Parathyroid adenoma (tissue), 2 donors: ENCODE data around the gene UGT1A3.

Experiments
- H2AFZ ChIP-seq: fragments of 300-600 bp; sonication (generic); one replicate; pipeline ENCODE4 v1.7.0; 2017; ENCODE audit warnings: antibody characterized with exemption, mild to moderate bottlenecking
- H3K27ac ChIP-seq: fragments of 300-600 bp; sonication (generic); one replicate; pipeline ENCODE4 v1.7.0; 2017
- H3K27me3 ChIP-seq: fragments of 300-600 bp; sonication (generic); one replicate; pipeline ENCODE4 v1.7.0; 2017; ENCODE audit warnings: low read length; ENCODE audit not compliant: control insufficient read depth, insufficient read depth
- H3K36me3 ChIP-seq: fragments of 300-600 bp; sonication (generic); one replicate; pipeline ENCODE4 v1.7.0; 2017; ENCODE audit warnings: low read length; ENCODE audit not compliant: control insufficient read depth, insufficient read depth
- H3K4me1 ChIP-seq: fragments of 300-600 bp; sonication (generic); one replicate; pipeline ENCODE4 v1.7.0; 2017; ENCODE audit warnings: control low read depth
- H3K4me2 ChIP-seq: fragments of 300-600 bp; sonication (generic); one replicate; pipeline ENCODE4 v1.7.0; 2017; ENCODE audit warnings: low read length
- H3K4me3 ChIP-seq: fragments of 300-600 bp; sonication (generic); one replicate; pipeline ENCODE4 v1.7.0; 2017; ENCODE audit warnings: low read depth, low read length
- H3K79me2 ChIP-seq: fragments of 300-600 bp; sonication (generic); one replicate; pipeline ENCODE4 v1.7.0; 2017; ENCODE audit warnings: control low read depth
- H3K9ac ChIP-seq: fragments of 300-600 bp; sonication (generic); one replicate; pipeline ENCODE4 v1.7.0; 2017; ENCODE audit warnings: mild to moderate bottlenecking
- H3K9me3 ChIP-seq: fragments of 300-600 bp; sonication (generic); one replicate; pipeline ENCODE4 v1.7.0; 2017; ENCODE audit warnings: low read length; ENCODE audit not compliant: control insufficient read depth
- TF ChIP-seq, protein P1 (sequence below): fragments of 300-600 bp; sonication (generic); IDR thresholded peaks from one replicate; pipeline ENCODE4 v1.7.0; 2017; ENCODE audit warnings: antibody characterized with exemption, mild to moderate bottlenecking
- donor health status: primary hyperparathyroidism.

UGT1A3 gene

DNA sequence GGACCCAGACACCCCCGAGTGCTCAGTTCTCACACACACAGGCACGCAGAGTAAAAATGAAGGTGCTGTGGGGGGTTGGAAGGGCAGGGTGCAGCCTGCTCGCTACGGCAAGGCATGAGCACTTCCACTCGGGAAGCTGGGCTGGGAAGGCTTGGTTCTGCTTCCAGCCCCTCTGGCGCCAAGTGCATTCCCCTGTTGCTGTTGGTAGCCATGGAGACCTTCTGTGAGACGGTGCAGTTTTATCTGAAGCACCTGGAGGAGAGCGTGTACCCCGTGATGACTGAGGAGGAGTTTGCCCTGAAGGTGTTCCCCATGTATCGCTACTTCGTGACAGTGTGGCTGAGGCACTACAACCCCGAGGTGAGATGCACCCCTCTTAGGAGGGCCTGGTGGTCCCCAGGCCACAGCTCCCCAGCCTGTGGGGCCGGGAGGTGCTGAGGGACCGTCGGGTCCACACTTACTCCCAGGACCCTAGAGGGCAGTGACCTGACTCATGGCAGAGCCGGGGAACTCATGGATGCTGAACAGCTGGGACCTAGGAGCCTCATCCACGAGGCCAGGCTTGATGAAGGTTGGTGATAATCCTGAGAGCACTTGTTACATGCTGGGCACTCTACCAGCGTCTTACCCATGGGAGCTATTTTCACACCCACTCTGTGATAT lies 64.8 kb downstream of the UGT1A3 start:
- H3K4me2 ChIP-seq: no peak overlapping the region
- H2AFZ ChIP-seq: no peak overlapping the region
- TF ChIP-seq, protein P1, sequence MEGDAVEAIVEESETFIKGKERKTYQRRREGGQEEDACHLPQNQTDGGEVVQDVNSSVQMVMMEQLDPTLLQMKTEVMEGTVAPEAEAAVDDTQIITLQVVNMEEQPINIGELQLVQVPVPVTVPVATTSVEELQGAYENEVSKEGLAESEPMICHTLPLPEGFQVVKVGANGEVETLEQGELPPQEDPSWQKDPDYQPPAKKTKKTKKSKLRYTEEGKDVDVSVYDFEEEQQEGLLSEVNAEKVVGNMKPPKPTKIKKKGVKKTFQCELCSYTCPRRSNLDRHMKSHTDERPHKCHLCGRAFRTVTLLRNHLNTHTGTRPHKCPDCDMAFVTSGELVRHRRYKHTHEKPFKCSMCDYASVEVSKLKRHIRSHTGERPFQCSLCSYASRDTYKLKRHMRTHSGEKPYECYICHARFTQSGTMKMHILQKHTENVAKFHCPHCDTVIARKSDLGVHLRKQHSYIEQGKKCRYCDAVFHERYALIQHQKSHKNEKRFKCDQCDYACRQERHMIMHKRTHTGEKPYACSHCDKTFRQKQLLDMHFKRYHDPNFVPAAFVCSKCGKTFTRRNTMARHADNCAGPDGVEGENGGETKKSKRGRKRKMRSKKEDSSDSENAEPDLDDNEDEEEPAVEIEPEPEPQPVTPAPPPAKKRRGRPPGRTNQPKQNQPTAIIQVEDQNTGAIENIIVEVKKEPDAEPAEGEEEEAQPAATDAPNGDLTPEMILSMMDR: no peak
- H3K27me3 ChIP-seq: no peaks in the 10 kb centered on the region
- no peaks in the 10 kb centered on the region for H3K9me3 ChIP-seq
- H3K4me3 ChIP-seq: no peak overlapping the region
- H3K9ac ChIP-seq: no peak overlapping the region
- no peak overlapping the region for H3K27ac ChIP-seq
- no peaks in the 10 kb centered on the region for H3K36me3 ChIP-seq
- H3K4me1 ChIP-seq: no peaks in the 10 kb centered on the region
- no peaks in the 10 kb centered on the region for H3K79me2 ChIP-seq

DNA sequence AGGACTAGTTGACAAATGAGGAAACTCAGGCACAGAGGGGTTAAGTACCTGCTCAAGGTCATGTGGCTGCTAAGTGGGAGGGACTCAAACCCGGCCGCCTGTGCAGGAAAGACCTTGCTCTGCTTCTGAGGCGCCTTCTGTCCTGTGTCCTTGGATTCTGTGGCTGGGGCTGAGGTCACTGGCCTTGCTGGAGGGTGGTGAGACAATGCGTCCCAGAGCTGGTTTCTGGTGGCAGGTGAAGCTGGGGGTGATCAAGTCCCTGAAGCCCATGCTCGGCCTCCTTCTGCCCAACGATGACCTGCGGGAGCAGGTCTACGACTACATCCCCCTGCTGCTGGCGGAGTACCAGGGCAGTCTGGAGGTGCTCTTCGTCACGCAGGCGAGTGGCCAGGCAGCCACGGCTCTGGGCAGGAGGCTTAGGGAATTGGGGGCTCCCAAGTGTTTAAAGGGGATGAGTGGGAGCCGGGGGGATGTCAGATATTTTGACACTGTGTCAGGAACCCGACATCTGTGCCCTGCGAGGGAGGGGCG lies 65.4 kb downstream of the UGT1A3 start:
- Histone ChIP-seq H3K27ac (no peak overlapping the region), H3K9ac (no peak overlapping the region), H3K9me3 (no peaks in the 10 kb centered on the region), H3K4me2 (no peak overlapping the region), H3K4me3 (no peak overlapping the region), H3K79me2 (no peaks in the 10 kb centered on the region), H3K4me1 (no peaks in the 10 kb centered on the region), H3K27me3 (no peaks in the 10 kb centered on the region), H2AFZ (no peak overlapping the region), H3K36me3 (no peaks in the 10 kb centered on the region)
- TF ChIP-seq, protein P1: no peak

DNA sequence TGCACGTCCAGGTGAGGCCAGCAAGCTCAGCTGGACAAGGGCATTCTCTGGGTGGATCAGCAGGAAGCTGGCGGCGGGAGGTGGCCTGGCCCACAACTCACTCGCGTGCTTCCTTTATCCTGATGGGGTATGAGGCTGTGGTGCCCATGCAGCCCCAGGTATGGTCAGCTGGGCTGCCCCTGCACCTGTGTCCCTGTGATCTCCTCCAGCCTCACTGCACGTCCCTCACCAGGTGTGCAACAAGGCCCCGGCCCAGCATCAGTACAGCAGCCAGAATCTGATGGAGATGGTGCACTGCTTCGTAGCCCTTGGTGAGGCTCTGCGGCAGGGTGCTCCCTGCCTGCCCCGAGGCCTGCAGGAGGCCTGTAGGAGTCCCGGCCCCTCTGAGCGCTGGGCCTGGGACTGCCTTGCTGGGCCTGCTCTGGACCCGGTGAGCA lies 66.9 kb downstream of the UGT1A3 start:
- Histone ChIP-seq H3K9ac (no peak overlapping the region), H3K27ac (no peak overlapping the region), H3K9me3 (no peaks in the 10 kb centered on the region), H3K4me1 (no peaks in the 10 kb centered on the region), H3K4me2 (no peak overlapping the region), H2AFZ (no peak overlapping the region), H3K27me3 (no peaks in the 10 kb centered on the region), H3K79me2 (no peaks in the 10 kb centered on the region), H3K36me3 (no peaks in the 10 kb centered on the region), H3K4me3 (no peak overlapping the region)
- TF ChIP-seq, protein P1: no peak

DNA sequence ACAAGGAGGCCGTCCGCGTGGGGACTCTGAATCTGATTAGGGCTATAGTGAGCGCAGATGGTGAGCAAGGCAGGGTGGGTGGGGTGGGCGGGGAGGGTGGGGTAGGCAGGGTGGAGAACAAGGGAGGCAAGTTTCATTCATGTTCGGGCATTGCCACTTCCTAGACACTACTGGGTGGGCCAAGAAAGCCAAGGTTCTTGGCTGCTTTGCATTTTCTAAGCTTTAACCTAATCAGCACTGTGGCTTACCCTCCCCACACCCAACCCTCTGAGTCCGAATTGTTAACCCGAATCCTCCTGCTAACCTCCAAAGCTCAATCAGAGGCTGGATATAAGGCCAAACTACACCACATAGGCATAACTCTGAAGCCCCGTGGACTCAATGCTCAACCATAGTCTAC lies 67.4 kb downstream of the UGT1A3 start:
- Histone ChIP-seq H3K27me3 (no peaks in the 10 kb centered on the region), H3K9ac (no peak overlapping the region), H3K4me2 (no peak overlapping the region), H2AFZ (no peak overlapping the region), H3K36me3 (no peaks in the 10 kb centered on the region), H3K9me3 (no peaks in the 10 kb centered on the region), H3K4me1 (no peaks in the 10 kb centered on the region), H3K27ac (no peak overlapping the region), H3K4me3 (no peak overlapping the region), H3K79me2 (no peaks in the 10 kb centered on the region)
- TF ChIP-seq, protein P1: no peak
